Activated gamma-delta T cell (primary cell): ENCODE data around the gene KLF15.

Experiments
- DNase-seq: peaks from one replicate; lab custom pipeline; 2025; lab: John Stamatoyannopoulos, UW
- total RNA-seq, 2 donors: gene quantifications; one replicate each; lab custom pipeline; 2026; lab: John Stamatoyannopoulos, UW

KLF15 gene
- total RNA-seq = 0.31 to 0.87 reads per million in 2 donors

DNA sequence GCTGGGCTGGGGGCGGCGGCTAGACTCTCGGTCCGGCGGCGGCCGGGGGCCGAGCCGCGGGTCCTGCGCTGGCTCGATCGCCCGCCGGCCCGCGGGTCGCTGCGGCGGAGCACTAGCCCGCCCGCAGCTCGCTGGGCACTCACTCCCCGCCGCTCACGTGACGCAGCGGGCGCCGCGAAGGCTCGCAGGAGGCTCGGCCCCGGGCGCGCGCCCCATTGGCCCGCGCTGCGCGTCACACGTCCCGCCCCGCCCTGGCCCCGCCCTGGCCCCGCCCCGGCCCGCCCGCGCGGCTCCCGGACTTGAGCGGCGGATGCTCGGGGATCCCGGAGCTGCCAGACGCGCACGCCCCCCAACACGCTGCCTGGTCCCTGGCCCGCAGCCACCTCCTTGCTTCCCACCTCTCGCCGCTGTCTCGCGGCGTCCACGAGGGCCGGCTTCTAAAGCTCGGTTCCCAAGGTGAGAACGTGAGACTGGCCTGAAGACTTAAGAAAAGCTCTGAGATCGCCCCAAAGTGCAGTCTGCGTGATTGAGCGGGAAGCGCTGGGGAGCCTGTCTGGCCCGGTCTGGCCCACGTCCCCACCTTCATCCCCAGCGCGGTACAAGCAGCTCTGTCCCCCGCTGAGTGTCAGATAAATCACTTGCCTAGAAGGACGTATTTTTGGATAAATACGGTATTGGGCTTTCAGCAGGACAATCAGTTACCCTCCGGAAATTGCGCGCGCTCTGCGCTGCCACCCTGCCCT is at the start of gene KLF15:
KLF15 (minus strand) TSS at position 114 of the 743 bp plus-strand sequence. CDS start 4,486 bp downstream, outside the sequence.
- peak; percentile 62 for DNase-seq

GRCh38 chr3:126406389-126407296 is 49.4 kb upstream of the KLF15 start:
- no peak for DNase-seq

DNA sequence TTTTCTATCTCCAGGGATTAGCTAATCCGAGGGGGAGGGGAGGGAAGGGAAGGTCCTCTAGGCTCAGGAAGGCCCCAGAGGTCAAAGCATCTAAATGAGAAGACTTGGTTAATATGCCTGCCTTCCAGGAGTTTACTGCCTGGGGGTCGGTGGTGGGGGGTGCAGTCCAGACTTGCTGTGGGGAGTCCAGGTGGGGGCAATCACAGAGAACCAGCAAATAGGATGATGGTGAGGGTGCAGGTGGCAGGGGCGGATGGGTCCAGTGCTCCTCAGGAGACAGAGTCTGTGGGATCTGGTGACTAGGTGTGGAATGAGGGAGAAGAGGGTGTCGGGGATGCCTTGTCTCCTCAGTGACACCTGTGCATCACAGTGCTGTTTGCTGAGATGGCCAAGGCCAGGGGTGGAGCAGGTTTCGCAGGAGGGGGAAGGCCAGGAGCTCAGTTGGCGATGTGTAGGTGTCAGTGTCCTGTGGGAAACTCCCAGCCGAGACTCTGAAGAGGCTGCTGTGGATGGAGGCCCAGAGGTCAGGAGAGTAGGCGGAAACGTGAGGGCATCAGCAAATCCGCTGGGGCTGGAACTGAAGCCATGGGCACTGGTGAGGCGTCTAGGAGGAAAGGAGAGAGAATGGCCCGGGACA is 45.6 kb upstream of the KLF15 start:
- DNase-seq = no peak

GRCh38 chr3:126402178-126402577 is 45.0 kb upstream of the KLF15 start:
- no peak for DNase-seq

DNA sequence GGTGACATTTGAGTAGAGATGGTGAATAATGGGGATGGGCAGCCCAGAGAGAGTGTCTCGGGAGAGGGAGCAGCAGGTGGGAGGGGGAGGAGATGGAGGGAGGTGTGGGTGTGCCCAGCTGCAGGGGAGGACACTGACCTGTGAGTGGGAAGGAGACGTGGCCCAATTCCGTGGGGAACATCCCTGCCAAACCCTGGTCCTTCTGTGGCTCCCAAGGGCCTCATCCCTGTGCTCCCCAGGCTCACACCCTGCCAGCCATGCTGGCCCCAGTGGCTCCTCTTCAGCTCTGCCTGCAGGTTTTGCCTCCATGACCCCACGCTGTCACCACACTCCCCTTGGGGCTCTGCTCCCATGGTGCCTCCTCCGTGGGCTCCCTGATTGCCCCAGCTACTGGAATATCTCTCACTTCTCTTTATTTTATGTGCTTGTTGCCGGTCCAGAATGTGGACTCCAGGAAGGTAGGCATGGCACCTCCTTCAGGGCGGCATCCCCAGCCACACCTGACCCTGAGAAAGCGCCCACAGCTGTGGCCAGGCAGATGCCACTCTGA is 44.5 kb upstream of the KLF15 start:
- no peak for DNase-seq

DNA sequence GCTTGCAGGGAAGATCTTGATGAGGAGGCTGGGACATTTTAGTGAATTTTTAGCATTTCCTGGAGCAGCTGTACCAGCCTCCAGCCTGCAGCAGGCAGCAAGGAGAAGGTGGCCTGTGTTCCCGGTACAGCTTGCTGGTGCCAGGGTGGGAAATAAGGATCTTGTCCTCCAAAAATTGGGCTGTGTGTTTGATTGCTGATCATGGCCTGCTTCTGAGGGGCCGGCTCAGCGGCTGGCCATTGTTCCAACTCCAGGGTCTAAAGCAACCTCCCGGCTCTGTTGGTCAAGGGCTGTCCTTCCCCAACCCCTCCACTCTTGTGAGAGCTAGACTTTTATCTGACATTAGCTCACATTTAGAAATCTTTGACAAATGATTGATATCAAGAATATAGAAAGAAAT is 42.5 kb upstream of the KLF15 start:
- DNase-seq = no peak

DNA sequence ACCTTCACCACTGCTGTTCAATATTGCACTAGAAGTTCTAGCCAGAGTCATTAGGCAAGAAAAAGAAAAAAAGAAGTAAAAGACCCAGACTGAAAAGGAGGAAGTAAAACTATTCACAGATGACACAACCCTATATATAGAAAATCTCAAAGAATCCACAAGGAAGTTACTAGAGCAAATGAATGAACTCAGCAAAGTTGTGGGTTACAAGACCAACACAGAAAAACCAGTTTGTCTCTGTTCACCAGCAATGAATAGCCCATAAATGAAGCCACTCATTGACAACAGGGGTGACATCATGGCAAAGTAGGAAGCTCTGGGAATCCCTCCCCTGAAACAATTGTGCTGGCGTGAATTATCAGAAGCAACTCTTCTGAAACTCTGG is 42.1 kb upstream of the KLF15 start:
- DNase-seq = no peak

GRCh38 chr3:126398423-126399350 is 41.5 kb upstream of the KLF15 start:
- no peak for DNase-seq

DNA sequence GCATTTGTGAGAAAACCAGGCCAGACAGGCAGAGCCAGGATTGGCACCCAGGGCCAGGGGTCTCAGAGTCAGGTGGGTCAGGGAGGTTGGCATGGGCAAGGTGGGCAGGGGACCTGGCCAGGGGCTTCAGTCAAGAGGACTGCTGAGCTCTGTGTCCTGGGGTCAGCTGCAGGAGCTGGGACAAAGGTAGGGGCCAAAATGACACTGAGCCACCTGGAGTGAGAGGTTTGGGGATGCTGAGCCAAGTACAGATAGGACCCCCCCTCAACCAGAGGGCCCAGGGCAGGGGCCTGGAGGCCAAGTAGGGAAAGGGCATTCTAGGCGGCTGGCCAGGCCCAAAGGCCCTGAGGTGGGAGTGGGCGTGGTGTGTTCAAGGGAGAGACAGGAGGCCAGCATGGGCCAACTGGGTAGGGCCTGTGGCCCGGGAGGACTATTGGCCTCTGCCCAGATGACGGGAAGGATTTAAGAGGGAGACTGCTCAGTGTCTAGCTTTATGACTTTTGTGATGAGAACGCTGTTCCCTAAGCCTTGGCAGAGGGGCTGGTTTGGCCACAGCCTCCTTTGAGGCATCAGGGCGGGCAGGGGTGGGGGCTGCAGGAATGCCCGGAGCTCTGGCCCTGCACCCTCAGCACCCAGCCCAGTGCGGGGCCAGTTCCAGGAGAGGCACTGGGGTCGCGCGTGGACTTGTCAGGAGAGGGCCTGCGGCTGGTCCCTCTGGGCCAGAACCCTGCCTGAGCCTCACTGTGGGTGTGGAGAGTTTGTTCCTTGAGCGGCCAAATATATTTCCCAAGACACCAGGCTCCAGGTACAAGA is 40.6 kb upstream of the KLF15 start:
- DNase-seq = no peak

DNA sequence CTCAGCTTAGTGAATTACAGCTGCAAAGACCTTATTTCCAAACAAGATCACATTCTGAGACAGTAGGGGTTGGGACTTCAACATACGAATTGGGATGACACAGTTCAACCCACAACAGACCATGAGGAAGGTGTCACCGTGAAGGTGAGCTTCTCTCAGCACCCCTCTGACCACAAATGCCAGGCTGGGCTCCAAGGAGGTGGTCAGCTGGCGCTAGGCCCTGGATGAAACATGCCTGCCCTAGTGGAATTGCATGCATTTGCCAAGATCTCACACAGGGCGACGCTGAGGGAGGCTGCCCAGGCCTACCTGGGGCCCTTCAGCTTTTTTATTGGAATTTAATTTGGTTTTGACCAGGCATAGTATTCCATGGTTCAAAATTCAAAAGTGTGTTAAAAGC is 39.3 kb upstream of the KLF15 start:
- DNase-seq = no peak

- no peak for DNase-seq
These were observed 38.8 kb upstream of the KLF15 start for GRCh38 chr3:126395846-126396513.

- DNase-seq = no peak
These were observed 37.7 kb upstream of the KLF15 start for GRCh38 chr3:126394977-126395321.

DNA sequence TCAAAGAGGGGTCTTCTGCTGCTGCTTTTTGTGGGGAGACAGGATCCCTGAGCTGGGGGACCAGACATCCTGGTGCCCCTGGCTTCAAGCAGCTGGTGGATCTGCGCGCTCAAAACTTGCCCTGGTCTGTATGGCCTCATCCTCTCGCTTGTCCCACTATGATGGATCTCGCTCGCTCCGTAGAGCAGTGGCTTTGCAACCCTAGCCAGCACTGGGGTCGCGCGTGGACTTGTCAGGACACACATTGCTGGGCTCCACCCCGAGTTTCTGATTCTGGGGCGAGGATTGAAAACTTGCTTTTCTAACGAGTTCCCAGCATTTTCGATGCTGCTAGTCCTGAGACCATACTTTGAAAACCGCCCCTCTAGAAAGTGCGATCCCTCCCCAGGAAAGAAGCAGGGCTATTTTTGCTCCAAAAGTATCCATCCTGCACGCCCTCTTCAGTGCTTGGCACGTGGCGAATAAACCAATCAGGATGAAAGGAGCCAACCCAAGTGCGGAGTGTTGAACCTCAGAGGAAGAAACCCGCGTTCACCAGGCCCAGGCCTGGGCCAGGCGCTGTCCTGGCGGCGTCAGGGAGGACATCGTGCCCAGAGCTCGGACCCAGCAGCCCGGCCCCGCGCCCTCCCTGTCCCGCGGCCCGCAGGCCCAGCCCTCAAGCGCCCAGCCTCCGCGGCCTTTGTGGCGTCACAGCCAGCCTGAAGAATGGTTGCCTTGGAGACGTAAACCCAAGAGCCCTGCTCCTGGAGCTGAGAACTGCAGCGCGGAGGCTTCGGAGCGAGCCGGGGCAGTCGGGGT is 37.2 kb upstream of the KLF15 start, which contains the start of gene CFAP100:
CFAP100 (plus strand) TSS at position 731 of the 798 bp plus-strand sequence. CDS start 1,092 bp downstream, outside the sequence.
- DNase-seq = no peak

DNA sequence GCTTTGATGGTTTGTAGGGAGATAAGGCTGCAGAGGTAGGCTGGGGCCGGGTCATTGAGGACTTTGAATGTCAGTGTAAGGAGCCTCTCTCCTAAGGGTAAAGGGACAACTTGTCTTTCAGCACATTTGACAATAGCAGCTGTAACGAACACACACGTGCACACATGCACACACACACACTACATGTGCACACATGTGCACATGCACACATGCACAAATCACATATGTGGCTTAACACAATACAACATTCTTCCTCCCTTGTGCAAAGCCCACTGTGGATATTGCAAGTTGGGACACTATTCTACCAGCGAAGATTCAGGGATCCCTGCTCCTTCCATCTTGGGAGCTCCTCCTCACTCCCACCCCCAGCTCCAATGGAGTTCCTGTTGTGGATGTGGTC is 36.4 kb upstream of the KLF15 start:
- DNase-seq = no peak

DNA sequence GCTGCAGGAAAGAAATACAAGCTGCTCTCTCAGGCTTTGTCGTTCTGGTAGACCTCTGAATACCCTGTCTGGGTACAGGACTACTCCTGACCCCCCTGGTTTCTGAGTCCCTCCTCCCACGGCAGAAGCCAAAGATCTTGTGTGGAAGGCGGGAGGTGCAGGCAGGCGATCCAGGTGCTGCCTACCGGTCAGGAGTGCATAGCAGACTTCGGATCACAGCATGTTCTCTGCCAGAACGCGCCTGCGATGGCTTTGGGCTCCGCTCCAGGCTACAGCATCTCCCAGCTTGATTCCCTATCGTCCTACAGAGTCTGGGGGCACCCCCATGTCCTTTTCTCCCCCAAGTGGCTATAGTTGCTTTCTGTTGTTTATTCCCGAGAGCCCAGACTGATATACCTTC is 35.0 kb upstream of the KLF15 start:
- no peak for DNase-seq

GRCh38 chr3:126391631-126392030 is 34.4 kb upstream of the KLF15 start:
- no peak for DNase-seq

GRCh38 chr3:126390751-126391150 is 33.5 kb upstream of the KLF15 start:
- no peak for DNase-seq

GRCh38 chr3:126390201-126390600 is 33.0 kb upstream of the KLF15 start:
- no peak for DNase-seq

DNA sequence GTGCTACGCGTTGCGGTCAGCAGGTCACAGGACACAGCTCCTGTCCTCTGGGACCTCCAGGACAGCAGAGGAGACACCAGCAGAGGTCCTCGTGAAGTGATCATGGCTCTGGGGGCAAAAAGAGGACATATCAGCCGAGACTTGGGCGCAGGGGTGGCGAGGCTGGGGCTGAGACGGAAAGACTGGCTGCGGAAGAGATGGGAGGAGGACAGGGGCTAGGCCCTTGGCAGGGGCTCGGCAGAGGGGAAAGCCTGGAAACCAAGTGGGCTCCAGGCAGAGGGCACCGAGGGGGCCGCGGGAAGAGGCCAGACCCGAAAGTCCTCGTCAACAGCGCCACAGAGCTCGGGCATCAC is 32.6 kb upstream of the KLF15 start:
- DNase-seq = no peak
